Pancreas (tissue), 10 donors: Measurements from ENCODE around the gene CHMP6. TPM values are rescaled to one million over a fixed set of nuclear protein-coding genes. Genes with fewer than 3 reads are reported as not detected.
A peak's percentile ranks its signal among the peaks of the same experiment; 100 is the strongest.

Experiments
- ATAC-seq, 4 donors: fragments of 200-7000 bp; cut with Tn5 transposase; one replicate each; pipeline versions ENCODE4 v1.8.0 to v1.9.1; 2020; ENCODE audit warnings: mild to moderate bottlenecking in 4 of 4, moderate library complexity in 4 of 4
- DNase-seq, 6 donors: peaks; one replicate each; pipeline ENCODE4 v3.0.0-alpha.2; 2020
- FAIRE-seq: peaks from 2 replicates; lab custom pipeline; 2012; peaks lifted over from hg19 to GRCh38; lab: Jason Lieb, UNC
- H3K27ac ChIP-seq, 4 donors: fragments of 200-600 bp; sonication (generic); 1 replicate in 3 of 4; 2 replicates in 1 of 4; pipeline versions ENCODE4 v1.5.0 to v1.8.0; 2020
- H3K27me3 ChIP-seq, 4 donors: fragments of 200-600 bp; one replicate each; pipeline ENCODE4 v1.8.0; 2021
- H3K36me3 ChIP-seq, 3 donors: fragments of 200-600 bp; sonication (generic) in 1 of 3; one replicate each; pipeline versions ENCODE4 v1.5.0 to v1.8.0; 2020 to 2021
- H3K4me1 ChIP-seq, 3 donors: fragments of 200-600 bp; one replicate each; pipeline ENCODE4 v1.8.0; 2021
- H3K4me3 ChIP-seq, 4 donors: fragments of 200-600 bp; sonication (generic) in 2 of 4; one replicate each; pipeline versions ENCODE4 v1.5.0 to v1.8.0; 2020 to 2021
- H3K9me3 ChIP-seq, 4 donors: fragments of 200-600 bp; one replicate each; pipeline ENCODE4 v1.8.0; 2021
- WGBS, 2 donors: extraction: QIAGEN DNeasy Blood & Tissue Kit; methylation state at CpG; one replicate each; pipeline ENCODE4 v1.1.7; 2013; 5-methylcytosine and 5-hydroxymethylcytosine counted together
- intact Hi-C, 3 donors: fragments of 100-400 bp; cut with DNase I; formaldehyde crosslinking; loops; one replicate each; pipeline versions ENCODE4 v1.11.1 to v1.14.2; 2022
- polyA plus RNA-seq, 2 donors: library from polyadenylated mRNA; stranded (reverse); fragments of 200-250 nt; gene quantifications; one replicate each; pipeline ENCODE4 v1.2.3, GENCODE V29; 2013
- total RNA-seq, 6 donors: library from RNA; stranded (reverse); fragmentation: NEBNext Ultra II Directional in 4 of 6; extraction: Animal tissue kit (Norgen Biotek cat#: 25700) in 4 of 6; gene quantifications; one replicate each; pipeline versions ENCODE4 v1.2.1 to v1.2.4, GENCODE V29; 2021 to 2023
- TF ChIP-seq, protein P1 (sequence below), 4 donors: fragments of 200-600 bp; sonication (generic) in 3 of 4; IDR thresholded peaks; one replicate each; pipeline versions ENCODE4 v1.5.0 to v1.8.0; 2021; ENCODE audit warnings: antibody characterized with exemption in 4 of 4
- donor health status: healthy with polysubstance abuse.
- donor health status: DM: no; HTN: no; CAD: no; lungs with moderate emphysema.
- donor health status: DM: no; HTN: no; CAD: no.
- donor health status: control.
- donor health status: control.
- donor health status: Bipolar disorder and iron deficiency.
- donor health status: DM: yes; HTN: yes; CAD: no.
- donor health status: DM: no; HTN: no; CAD: no.
- donor health status: DM: no; HTN: no; CAD: no.
- donor health status: DM: yes; HTN: yes; CAD: no.

CHMP6 gene
- total and polyA plus RNA-seq, 8 donors, result 9.5 to 30.8 (median 13.8) TPM

DNA sequence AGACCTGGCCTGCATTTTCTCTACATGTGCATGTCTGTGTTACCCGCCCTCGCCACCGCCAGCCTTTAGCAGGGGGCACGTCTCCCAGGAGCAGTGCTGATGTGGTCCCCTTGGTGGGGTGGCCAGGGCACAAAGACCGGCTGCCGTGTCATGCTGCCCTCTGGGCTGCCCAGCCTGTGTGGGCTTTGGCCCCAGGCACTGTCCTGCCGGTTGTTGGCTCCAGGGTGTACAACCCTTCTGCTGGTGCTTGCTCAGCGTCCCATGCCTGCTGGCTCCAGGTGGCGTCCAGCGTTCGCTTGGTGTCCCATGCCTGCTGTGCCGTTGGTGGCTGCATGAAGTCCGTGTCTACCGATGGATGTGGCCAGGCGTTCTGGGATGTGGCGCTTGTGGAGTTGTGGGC lies 47.5 kb downstream of the CHMP6 start:
- FAIRE-seq (no peak), ATAC-seq (no peak), DNase-seq (peak in 2 of 6 donors; percentile 35 to 76)
- TF ChIP-seq, protein P1, sequence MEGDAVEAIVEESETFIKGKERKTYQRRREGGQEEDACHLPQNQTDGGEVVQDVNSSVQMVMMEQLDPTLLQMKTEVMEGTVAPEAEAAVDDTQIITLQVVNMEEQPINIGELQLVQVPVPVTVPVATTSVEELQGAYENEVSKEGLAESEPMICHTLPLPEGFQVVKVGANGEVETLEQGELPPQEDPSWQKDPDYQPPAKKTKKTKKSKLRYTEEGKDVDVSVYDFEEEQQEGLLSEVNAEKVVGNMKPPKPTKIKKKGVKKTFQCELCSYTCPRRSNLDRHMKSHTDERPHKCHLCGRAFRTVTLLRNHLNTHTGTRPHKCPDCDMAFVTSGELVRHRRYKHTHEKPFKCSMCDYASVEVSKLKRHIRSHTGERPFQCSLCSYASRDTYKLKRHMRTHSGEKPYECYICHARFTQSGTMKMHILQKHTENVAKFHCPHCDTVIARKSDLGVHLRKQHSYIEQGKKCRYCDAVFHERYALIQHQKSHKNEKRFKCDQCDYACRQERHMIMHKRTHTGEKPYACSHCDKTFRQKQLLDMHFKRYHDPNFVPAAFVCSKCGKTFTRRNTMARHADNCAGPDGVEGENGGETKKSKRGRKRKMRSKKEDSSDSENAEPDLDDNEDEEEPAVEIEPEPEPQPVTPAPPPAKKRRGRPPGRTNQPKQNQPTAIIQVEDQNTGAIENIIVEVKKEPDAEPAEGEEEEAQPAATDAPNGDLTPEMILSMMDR (IDR thresholded peaks at IDR 0.05), result no peak
- intact Hi-C loops, result no loop called here
- no peak overlapping the region for H3K27ac ChIP-seq
- no peaks in the 10 kb centered on the region for H3K36me3 ChIP-seq
- H3K9me3 ChIP-seq, result no peaks in the 10 kb centered on the region
- 88 to 90% methylated on average over 16 of the region's 16 CpGs for WGBS, 2 donors
- no peak overlapping the region for H3K4me3 ChIP-seq
- peaks cover 11 to 27% (median 23%) of the 10 kb centered on the region in 3 donors for H3K4me1 ChIP-seq
- H3K27me3 ChIP-seq, result no peaks in the 10 kb centered on the region

DNA sequence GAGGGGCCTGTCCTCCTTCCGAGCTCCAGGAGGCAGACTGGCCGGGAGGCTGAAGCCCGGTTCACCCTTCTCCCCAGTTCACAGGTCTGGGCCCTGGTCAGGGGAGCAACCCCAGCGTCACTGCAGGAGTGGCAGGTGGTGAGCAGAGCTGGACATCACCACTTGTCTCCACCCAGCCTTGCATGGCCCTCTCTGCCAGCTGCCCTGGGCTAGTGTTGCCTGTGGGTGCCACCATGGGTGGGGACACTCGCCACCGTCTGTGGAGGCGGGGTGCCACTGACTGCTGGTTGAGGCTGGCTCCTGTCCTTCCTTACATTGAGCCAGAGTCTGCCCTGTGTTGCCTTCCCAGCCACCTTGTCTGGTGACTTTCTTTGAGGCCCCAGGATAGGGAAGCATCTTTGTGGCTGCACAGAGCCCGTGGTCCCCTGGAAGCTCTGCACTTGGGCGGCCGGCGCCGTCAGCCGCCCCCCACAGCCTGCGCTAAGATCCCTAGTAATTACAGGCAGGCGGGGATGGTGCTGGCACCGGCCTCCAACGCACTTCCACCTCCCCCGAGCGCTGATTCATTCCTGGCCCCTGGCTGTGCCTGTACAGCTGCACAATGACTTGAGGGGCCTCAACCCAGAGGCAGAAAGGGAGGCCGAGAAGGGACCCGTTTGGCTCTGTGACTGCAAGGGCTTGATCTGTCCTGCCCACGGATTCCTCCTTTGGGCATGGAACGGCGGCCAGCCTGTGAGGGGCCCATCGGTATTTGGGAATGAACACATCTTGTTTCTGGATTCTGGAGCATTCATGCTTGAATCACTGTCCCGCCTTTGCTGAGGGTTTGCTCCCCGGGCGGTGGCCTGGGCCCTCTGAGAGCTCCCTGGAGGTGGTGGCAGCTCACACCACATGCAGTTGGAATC lies 48.5 kb downstream of the CHMP6 start:
- DNase-seq, result peak in 2 of 6 donors; percentile 33 to 71
- WGBS, 2 donors, result 76 to 84% methylated on average over 28 of the region's 28 CpGs
- intact Hi-C loops, result no loop called here
- Histone ChIP-seq H3K36me3 (no peaks in the 10 kb centered on the region), H3K4me3 (no peak overlapping the region), H3K9me3 (no peaks in the 10 kb centered on the region), H3K27ac (no peak overlapping the region), H3K4me1 (peaks cover 11 to 27% (median 26%) of the 10 kb centered on the region in 3 donors), H3K27me3 (no peaks in the 10 kb centered on the region)
- no peak for ATAC-seq
- TF ChIP-seq, protein P1 (IDR thresholded peaks at IDR 0.05), result no peak
- FAIRE-seq, result no peak

DNA sequence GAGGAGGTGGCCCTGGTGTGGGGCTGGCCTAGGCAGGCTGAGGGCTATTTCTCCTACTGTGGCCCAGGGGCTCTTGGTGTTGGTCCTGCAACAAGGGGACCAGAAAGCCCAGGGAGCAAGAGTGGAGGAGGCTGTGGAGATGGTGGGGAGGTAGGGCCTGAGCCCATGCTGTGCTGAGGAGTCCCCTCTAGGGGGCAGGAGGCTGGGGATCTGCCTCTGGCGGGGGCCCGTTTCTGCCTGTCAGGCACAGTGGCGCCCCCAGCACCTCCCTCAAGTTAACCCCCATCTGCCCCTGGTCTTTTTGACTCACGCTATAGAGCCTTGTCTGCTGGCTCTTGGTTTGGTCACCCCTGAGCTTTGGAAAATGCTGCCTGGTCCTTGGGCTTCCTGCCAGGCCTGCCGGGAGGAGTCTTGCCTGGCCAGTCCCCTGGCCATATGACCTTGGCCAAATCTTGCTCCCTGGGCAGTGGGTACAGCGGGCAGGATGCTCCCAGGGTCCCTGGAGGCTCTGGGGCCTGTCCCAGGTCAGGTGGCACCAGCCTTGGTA lies 49.2 kb downstream of the CHMP6 start:
- no peaks in the 10 kb centered on the region for H3K27me3 ChIP-seq
- peaks cover 11 to 28% (median 27%) of the 10 kb centered on the region in 3 donors for H3K4me1 ChIP-seq
- H3K9me3 ChIP-seq, result no peaks in the 10 kb centered on the region
- FAIRE-seq (no peak), ATAC-seq (no peak), DNase-seq (peak in 2 of 6 donors; percentile 51 to 58)
- intact Hi-C loops, result no loop called here
- WGBS, 2 donors, result 29 to 34% methylated on average over 6 of the region's 6 CpGs
- TF ChIP-seq, protein P1 (IDR thresholded peaks at IDR 0.05), result peak in 1 of 4 donors; percentile 8
- H3K36me3 ChIP-seq, result no peaks in the 10 kb centered on the region
- H3K4me3 ChIP-seq, result no peak overlapping the region
- H3K27ac ChIP-seq, result no peak overlapping the region

DNA sequence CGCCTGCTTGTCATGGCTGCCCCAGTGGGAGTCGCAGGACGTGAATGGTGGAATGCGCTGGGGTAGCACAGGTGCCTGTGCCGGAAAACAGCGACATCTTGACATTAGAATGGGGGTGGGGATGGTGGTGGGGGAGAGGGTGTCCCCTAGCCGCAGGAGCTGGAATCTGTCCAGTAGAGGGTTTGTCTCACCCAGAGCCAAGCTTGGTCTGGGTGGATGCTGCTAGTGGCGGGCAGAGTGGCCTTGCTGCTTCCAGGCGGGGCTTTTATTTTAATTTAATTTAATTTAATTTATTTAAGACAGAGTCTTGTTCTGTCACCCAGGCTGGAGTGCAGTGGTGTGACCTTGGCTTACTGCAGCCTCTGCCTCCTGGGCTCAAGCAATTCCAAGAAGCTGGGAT lies 51.0 kb downstream of the CHMP6 start:
- Histone ChIP-seq H3K27me3 (no peaks in the 10 kb centered on the region), H3K9me3 (no peaks in the 10 kb centered on the region), H3K36me3 (no peaks in the 10 kb centered on the region), H3K27ac (no peak overlapping the region), H3K4me3 (no peak overlapping the region), H3K4me1 (peaks cover 11 to 19% (median 16%) of the 10 kb centered on the region in 3 donors)
- WGBS, 2 donors, result 88 to 94% methylated on average over 9 of the region's 9 CpGs
- intact Hi-C loops, result no loop called here
- TF ChIP-seq, protein P1 (IDR thresholded peaks at IDR 0.05), result no peak
- no peak for FAIRE-seq
- ATAC-seq, result no peak
- peak in 1 of 6 donors; percentile 18 for DNase-seq
